Pancreas (tissue), 10 donors: ENCODE results near the gene IQGAP3. TPM values are rescaled to one million over a fixed set of nuclear protein-coding genes. Genes with fewer than 3 reads are reported as not detected.

ENCODE experiments used
- ATAC-seq, 4 donors: fragments of 200-7000 bp; cut with Tn5 transposase; one replicate each; pipeline versions ENCODE4 v1.8.0 to v1.9.1; 2020; ENCODE audit warnings: mild to moderate bottlenecking in 4 of 4, moderate library complexity in 4 of 4
- DNase-seq, 6 donors: peaks; one replicate each; pipeline ENCODE4 v3.0.0-alpha.2; 2020
- FAIRE-seq: peaks from 2 replicates; lab custom pipeline; 2012; peaks lifted over from hg19 to GRCh38; lab: Jason Lieb, UNC
- H3K27ac ChIP-seq, 4 donors: fragments of 200-600 bp; sonication (generic); 1 replicate in 3 of 4; 2 replicates in 1 of 4; pipeline versions ENCODE4 v1.5.0 to v1.8.0; 2020
- H3K27me3 ChIP-seq, 4 donors: fragments of 200-600 bp; one replicate each; pipeline ENCODE4 v1.8.0; 2021
- H3K36me3 ChIP-seq, 3 donors: fragments of 200-600 bp; sonication (generic) in 1 of 3; one replicate each; pipeline versions ENCODE4 v1.5.0 to v1.8.0; 2020 to 2021
- H3K4me1 ChIP-seq, 3 donors: fragments of 200-600 bp; one replicate each; pipeline ENCODE4 v1.8.0; 2021
- H3K4me3 ChIP-seq, 4 donors: fragments of 200-600 bp; sonication (generic) in 2 of 4; one replicate each; pipeline versions ENCODE4 v1.5.0 to v1.8.0; 2020 to 2021
- H3K9me3 ChIP-seq, 4 donors: fragments of 200-600 bp; one replicate each; pipeline ENCODE4 v1.8.0; 2021
- WGBS, 2 donors: extraction: QIAGEN DNeasy Blood & Tissue Kit; methylation state at CpG; one replicate each; pipeline ENCODE4 v1.1.7; 2013; 5-methylcytosine and 5-hydroxymethylcytosine counted together
- intact Hi-C, 3 donors: fragments of 100-400 bp; cut with DNase I; formaldehyde crosslinking; loops; one replicate each; pipeline versions ENCODE4 v1.11.1 to v1.14.2; 2022
- polyA plus RNA-seq, 2 donors: library from polyadenylated mRNA; stranded (reverse); fragments of 200-250 nt; gene quantifications; one replicate each; pipeline ENCODE4 v1.2.3, GENCODE V29; 2013
- total RNA-seq, 6 donors: library from RNA; stranded (reverse); fragmentation: NEBNext Ultra II Directional in 4 of 6; extraction: Animal tissue kit (Norgen Biotek cat#: 25700) in 4 of 6; gene quantifications; one replicate each; pipeline versions ENCODE4 v1.2.1 to v1.2.4, GENCODE V29; 2021 to 2023
- TF ChIP-seq, protein P1 (sequence below), 4 donors: fragments of 200-600 bp; sonication (generic) in 3 of 4; IDR thresholded peaks; one replicate each; pipeline versions ENCODE4 v1.5.0 to v1.8.0; 2021; ENCODE audit warnings: antibody characterized with exemption in 4 of 4
- donor health status: healthy with polysubstance abuse.
- donor health status: DM: no; HTN: no; CAD: no; lungs with moderate emphysema.
- donor health status: DM: no; HTN: no; CAD: no.
- donor health status: control.
- donor health status: control.
- donor health status: Bipolar disorder and iron deficiency.
- donor health status: DM: yes; HTN: yes; CAD: no.
- donor health status: DM: no; HTN: no; CAD: no.
- donor health status: DM: no; HTN: no; CAD: no.
- donor health status: DM: yes; HTN: yes; CAD: no.

The IQGAP3 gene
- total and polyA plus RNA-seq, 8 donors: 0.02 to 0.90 (median 0.23) TPM; not detected in 1

DNA sequence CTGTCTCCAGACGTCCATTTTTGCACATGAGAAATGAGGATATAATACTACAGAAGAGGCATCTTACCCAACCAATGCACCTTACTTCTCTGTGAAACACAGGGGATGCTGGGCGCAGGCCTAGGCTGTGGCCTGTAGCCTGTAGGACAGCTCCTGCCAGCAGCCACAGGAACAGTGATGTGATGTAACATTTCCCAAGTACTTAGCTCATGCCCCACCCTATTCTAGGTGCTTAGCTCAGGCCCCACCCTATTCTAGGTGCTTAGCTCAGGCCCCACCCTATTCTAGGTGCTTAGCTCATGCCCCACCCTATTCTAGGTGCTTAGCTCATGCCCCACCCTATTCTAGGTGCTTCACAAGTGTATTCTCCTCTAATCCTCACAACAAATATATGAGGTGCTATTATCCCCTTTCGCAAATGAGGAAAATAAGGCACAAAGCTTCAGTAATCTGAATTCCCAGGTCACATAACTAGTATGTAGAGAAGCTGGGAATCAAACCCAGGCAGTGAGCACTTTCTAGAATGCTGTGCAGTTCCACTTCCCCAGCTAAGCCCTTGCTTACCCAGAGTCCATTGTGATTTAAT, 14.6 kb upstream of the IQGAP3 start:
- TF ChIP-seq, protein P1, sequence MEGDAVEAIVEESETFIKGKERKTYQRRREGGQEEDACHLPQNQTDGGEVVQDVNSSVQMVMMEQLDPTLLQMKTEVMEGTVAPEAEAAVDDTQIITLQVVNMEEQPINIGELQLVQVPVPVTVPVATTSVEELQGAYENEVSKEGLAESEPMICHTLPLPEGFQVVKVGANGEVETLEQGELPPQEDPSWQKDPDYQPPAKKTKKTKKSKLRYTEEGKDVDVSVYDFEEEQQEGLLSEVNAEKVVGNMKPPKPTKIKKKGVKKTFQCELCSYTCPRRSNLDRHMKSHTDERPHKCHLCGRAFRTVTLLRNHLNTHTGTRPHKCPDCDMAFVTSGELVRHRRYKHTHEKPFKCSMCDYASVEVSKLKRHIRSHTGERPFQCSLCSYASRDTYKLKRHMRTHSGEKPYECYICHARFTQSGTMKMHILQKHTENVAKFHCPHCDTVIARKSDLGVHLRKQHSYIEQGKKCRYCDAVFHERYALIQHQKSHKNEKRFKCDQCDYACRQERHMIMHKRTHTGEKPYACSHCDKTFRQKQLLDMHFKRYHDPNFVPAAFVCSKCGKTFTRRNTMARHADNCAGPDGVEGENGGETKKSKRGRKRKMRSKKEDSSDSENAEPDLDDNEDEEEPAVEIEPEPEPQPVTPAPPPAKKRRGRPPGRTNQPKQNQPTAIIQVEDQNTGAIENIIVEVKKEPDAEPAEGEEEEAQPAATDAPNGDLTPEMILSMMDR (IDR thresholded peaks at IDR 0.05): no peak
- no peaks in the 10 kb centered on the region for H3K27me3 ChIP-seq
- intact Hi-C loops: no loop called here
- no peak overlapping the region for H3K4me3 ChIP-seq
- no peak overlapping the region for H3K27ac ChIP-seq
- no peaks in the 10 kb centered on the region for H3K9me3 ChIP-seq
- H3K4me1 ChIP-seq: peaks cover 0 to 5% (median 0%) of the 10 kb centered on the region in 3 donors
- WGBS, 2 donors: 78 to 87% methylated on average over 3 of the region's 3 CpGs
- DNase-seq: no peak
- FAIRE-seq: no peak
- no peak for ATAC-seq
- no peaks in the 10 kb centered on the region for H3K36me3 ChIP-seq

DNA sequence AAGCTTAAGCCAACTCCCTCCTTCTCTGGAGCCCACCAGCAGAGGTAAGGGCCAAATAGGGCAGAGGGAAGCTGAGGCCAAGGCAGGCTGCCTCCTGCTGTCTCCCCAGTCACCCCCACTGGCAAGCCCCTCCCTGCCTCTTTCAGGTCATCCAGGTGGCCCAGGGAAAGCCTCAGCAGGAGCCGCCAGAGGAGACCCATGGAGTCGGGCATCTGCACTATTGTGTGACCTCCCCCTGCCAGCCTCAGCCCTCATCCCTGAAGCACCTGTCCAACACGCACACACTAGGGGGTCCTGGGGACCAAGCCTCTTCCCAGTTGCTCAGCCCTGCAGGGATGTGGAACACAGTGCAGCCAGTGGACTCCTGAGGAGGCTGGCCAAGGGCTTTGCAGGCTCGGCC, 14.0 kb upstream of the IQGAP3 start:
- H3K27me3 ChIP-seq: no peaks in the 10 kb centered on the region
- peaks cover 0 to 5% (median 0%) of the 10 kb centered on the region in 3 donors for H3K4me1 ChIP-seq
- H3K9me3 ChIP-seq: no peaks in the 10 kb centered on the region
- no peaks in the 10 kb centered on the region for H3K36me3 ChIP-seq
- DNase-seq (peak in 1 of 6 donors; percentile 20), FAIRE-seq (no peak), ATAC-seq (no peak)
- TF ChIP-seq, protein P1 (IDR thresholded peaks at IDR 0.05): no peak
- H3K4me3 ChIP-seq: no peak overlapping the region
- intact Hi-C loops: no loop called here
- 54 to 66% methylated on average over 4 of the region's 4 CpGs for WGBS, 2 donors
- H3K27ac ChIP-seq: no peak overlapping the region

DNA sequence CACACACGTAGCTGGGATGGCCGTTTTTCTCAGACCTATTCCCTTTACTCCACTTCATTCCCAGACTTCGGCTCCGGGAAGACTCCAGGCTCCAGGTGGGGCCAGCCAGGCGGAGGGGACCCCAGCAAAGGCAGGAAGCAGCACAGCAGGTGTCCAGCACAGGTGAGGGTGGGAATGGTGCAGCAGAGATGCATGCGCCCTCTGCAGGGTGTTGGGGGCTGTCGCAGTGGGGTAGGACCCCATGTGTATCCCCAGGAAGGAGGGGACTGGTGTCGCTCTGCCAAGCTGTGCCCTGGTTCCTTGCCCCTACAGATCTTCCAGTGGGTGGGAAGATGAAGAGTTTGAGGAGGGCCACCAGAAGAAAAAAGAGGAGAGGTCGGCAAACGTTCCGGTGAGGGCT, 12.4 kb upstream of the IQGAP3 start:
- ATAC-seq: peak in 3 of 4 donors; percentile 25 to 40 (median 36)
- 28 to 32% methylated on average over 11 of the region's 11 CpGs for WGBS, 2 donors
- peak in 1 of 6 donors; percentile 43 for DNase-seq
- Histone ChIP-seq H3K9me3 (no peaks in the 10 kb centered on the region), H3K27me3 (no peaks in the 10 kb centered on the region), H3K36me3 (no peaks in the 10 kb centered on the region), H3K4me1 (no peaks in the 10 kb centered on the region), H3K27ac (no peak overlapping the region), H3K4me3 (no peak overlapping the region)
- intact Hi-C loops: no loop called here
- TF ChIP-seq, protein P1 (IDR thresholded peaks at IDR 0.05): no peak
- FAIRE-seq: no peak

DNA sequence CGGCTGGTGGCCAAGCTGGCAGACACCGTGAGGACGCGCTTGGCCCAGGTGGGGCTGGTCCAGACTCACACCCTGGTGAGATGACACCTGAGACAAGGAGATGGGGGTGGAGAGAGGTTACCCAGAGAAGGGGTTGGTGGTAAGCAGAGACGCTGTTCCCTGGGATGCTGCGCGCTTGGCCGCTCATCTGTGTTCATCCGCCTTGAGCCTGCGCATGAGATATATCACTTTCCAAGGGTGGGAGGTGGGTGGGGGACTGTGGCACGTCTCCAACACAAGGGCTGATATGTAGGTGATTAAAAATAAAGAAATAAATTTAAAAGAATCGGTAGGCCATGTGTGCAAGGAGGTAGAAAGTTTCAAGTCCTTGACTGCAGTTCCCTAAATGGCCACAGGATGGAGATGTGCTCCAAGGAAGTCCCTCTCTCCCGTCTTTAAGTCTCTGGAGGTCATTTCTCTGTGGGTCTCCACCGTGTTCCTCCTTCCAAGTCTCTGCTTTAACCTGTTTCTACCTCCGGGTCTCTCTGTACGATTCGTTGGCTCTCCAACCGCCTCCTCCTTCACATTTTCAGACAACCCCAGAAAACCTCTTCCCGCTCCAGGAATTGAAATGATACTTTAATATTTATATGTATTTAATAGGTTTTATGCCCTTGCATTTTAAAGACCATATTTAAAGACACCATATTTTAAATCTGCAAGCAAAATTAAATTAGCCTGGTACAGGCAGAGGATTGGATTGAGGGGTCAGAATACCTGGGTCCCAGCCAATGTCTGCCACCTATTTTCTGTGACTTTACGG, 11.7 kb upstream of the IQGAP3 start:
- Histone ChIP-seq H3K27ac (no peak overlapping the region), H3K4me3 (no peak overlapping the region), H3K9me3 (no peaks in the 10 kb centered on the region), H3K36me3 (no peaks in the 10 kb centered on the region), H3K4me1 (no peaks in the 10 kb centered on the region), H3K27me3 (no peaks in the 10 kb centered on the region)
- DNase-seq (peak in 5 of 6 donors; percentile 54 to 77 (median 64)), ATAC-seq (peak; percentile 74 to 94 (median 86)), FAIRE-seq (no peak)
- 52 to 53% methylated on average over 20 of the region's 20 CpGs for WGBS, 2 donors
- TF ChIP-seq, protein P1 (IDR thresholded peaks at IDR 0.05): peak; percentile 87 to 95 (median 88)
- intact Hi-C loops: no loop called here
